GM19099 (cell line): Measurements from ENCODE around the gene ZBTB16.

Experiments
- POLR2A ChIP-seq: IDR thresholded peaks from 3 replicates; pipeline ENCODE4 v1.6.1; 2011; ENCODE audit warnings: low read depth; ENCODE audit not compliant: insufficient read length; ENCODE audit errors: extremely low read depth

Gene ZBTB16

DNA sequence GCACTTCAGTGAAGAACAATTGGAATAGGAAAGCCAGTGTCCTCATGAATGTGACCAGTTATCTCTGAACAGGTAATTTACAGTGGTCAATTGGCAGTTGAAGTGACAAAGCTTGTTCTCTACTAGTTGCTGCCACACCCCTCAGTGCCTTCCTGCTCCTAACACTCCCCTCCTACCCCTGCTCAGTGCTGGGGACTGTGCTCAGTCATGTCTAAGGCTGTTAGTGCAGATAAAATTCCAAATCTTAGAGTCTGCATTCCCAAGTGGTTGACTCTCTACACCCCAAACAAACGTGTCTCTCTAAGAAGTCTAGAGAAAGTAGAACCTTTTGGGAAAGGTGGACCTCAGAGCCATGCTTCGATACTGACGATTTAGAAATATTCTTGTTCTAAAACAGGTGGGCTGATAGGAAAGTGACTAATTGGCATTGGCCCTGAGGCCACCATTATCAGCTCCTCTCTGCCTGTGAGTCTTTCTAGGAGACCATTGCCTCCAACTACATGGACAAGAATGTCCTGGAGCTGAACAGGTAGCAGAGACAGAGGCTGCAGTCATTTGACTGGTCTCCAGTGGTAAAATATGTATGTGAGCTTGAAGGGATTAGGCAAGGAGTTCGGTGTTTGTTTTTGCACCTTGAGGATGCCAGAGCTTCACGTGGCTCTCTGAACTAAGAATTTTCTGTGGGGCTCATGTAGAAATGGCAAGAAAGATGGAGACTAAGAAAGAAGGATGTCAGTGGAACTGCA is 214.6 kb downstream of the ZBTB16 start:
- no peak for TF ChIP-seq POLR2A

DNA sequence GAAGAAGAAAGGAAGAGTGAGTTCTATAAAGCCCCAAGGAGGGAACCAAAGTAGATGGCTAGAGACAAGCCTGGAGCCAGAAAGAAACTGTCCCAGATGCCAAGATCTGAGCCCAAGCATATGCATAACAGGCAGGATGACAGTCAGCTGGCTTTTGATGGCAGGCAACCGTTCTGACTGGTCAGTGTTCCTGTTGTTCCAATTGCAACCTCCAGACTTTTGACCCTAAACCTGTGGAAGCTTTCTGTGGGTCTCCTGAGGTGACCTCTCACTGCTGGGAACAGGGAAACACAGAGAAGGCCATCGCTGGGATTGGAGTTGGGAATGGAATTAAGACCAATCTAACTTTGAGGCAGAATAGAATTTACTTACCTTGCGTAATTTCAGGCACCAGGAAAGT is 215.1 kb downstream of the ZBTB16 start:
- no peak for TF ChIP-seq POLR2A

DNA sequence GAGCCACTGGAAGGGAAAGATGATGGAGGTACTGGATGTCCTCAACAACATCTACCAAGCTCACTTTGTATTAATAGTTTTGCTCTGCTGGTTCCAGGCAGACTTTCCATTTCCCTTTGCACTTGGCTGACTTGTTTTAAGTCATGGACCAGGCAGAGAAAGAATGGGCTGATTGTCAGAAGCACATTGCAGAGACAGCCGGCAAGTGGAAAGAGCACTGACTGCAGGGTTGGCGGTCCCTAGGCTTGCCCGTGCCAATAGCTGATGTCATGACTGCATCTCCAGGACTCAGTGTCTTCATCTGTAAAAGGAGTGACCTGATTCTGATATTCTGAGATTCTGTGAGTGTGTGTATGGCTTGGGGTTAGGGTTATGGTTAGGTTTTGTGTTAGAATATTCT is 215.8 kb downstream of the ZBTB16 start:
- TF ChIP-seq POLR2A = no peak

DNA sequence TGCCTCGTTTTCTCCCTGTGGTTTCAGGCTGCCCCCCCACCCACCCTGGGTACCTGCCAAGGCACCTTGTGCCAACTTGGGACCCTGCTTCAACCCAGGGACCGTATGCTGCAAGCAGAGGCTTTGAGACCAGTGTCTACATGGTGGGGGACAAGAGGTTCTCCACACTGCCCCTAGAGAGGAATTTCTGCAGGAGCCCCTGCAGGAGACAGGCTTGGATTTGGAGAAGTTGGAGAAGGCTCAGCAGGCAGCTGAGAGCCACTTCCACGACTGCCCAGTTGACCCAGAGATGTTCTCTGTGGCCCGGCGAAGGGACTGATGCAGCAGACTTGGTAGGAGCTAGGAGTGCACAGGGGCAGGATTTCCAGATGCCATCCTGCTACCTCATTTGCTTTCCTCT is 216.6 kb downstream of the ZBTB16 start:
- TF ChIP-seq POLR2A = no peak

DNA sequence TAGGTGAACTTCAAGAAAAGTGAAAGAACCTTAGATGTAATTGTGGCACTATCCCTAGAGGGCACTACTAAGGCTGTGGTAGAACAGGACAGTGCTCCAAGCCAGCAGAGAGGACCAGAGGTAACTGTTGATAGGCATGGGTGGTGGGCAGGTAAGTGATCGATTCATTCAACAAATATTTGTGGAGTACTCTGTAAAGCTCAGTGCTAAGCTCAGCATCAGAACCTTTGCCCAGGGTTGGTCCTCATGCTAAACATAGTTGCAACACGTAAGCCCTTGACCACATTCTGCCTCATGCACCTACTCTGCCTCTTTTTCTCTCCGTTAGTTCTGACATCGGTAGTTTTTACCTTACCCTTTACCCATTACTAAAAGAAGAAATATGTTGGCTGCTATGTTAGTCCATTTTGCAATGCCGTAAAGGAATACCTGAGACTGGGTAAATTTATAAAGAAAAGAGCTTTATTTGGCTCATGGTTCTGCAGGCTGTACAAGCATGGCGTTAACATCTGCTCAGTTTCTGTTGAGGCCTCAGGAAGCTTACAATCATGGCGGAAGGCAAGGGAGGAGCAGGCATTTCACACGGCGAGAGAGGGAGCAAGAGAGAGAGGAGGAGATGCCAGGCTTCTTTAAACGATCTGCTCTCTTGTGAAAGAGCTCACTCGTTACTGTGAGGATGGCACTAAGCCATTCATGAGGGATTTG is 218.3 kb downstream of the ZBTB16 start:
- TF ChIP-seq POLR2A = no peak

DNA sequence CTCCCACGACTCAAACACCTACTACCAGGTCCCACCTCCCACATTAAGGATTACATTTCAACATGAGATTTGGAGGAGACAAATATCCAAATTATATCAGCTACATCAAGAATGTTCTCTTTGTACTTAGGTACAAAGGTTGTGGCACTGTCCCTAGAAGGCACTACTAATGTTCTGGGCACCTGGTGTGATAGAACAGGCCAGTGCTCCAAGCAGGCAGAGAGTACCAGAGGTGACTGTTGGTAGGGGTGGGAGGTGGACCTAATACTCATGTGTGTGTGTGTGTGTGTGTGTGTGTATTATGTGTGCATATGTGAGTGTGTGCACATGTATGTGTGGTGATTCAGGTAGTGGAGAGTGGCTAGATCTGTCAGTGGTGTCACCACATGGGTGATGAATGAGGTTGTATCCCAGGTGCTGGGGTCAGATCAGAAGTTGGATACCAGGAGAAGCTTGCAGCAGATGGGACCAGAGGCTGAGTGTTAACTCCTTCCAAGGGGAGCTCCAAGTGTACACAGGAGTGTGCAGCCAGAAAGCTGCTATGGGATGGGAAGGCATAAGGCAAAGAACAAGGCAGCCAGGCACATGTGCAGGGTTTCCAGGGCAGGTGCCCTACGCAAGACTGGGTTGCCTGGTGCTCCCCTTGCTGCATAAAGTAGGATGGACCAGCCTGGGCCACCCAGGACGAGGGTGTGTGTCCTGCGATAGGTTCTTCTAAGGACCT is 219.0 kb downstream of the ZBTB16 start:
- TF ChIP-seq POLR2A = no peak

DNA sequence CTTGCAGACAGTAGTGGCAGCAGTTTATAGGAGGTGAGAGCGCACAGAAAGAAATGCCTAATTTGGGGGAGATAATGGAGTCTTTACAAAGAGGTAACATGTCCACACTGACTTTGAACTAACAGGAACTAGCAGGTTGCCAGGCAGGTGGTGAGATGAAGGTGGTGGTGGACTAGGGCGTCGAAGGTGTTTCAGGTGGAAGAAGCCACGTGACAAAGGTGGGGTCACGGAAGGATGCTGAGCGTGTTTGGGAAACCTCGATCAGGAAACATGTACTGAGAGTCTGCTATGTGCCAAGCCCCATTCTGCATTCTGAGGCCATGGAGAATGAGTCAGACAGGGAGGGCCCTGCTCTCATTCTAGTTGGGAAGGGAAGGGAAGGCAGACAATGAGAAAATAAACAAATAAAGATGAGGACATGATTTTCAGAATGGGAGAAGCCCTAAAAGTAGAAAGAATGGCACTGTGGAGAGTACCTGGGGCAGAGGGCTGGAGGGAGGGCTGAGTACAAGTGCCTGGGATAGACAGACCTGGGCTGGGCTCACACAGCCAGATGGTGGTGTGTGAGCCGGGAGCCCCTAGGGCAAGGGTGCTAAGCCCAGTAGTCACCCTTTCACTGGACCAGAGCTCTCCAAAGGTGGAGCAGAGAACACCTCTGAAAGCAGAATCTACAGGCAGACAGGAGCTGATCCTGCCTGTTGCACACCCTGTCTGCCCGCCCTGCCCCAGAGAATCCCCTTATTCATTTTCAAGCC is 220.5 kb downstream of the ZBTB16 start:
- TF ChIP-seq POLR2A = no peak

DNA sequence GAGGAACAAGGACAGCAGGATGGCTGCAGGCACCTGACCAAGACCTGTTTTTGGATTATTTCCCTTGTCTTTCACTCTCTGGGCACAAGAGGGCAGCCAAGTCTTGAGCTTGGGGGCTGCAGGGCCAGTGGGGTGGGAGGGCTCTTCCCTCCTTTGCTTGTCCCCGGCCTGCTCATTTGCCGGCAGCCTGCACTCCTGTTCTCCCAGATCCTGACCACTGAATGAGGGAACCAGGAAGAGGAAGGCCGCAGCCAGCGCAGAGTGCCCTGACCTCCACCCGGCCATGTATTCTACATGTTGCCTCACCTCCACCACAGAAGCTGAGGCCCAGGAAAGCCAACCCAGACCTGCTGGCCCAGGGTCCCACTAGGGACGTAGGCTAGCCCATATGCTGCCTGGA is 221.2 kb downstream of the ZBTB16 start:
- no peak for TF ChIP-seq POLR2A

DNA sequence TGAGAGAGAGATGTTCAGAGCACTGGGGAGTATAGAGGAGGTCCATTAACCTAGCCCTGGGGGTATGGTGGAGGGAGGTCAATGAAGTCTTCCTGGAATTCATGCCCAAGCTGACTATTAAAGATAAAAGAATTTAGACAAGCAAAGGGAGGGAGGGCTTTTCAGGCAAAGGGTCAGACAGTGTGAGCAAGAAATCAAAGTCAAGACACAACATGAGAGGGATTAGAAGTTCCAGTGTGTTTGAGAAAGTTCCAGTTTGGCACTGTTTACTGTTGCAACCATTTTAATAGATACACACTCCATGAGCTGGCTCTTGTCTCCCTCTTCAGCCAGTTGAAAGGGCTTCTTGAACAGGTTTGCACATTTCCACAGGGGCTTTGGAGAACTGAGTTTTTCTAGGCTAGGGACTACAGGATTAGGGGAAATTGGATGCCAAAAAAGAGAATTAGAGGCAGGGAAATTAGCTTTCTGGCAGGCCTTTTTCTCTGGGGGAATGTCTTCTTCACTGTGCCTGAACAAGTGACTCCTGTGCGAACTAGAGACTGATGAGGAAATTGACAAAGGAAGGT is 222.0 kb downstream of the ZBTB16 start:
- no peak for TF ChIP-seq POLR2A

DNA sequence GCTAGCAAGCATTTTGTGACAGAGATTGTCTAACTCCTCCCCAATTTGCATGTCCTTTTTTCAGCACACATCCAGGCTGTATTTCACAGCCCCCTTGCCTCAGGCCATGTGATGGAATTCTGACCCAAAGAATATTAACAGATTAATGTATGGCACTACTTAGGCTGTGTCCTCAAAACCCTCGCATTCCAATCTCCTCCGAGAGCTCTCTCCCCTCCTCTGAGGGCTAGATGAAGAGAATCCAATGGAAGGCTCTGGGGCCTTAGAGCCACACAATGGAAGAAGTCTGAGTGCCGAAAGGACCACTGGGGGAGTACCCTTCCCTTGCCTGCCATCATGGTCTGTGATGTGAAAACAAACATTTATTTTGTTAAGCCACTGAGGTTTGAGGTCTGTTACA is 223.0 kb downstream of the ZBTB16 start:
- TF ChIP-seq POLR2A = no peak

DNA sequence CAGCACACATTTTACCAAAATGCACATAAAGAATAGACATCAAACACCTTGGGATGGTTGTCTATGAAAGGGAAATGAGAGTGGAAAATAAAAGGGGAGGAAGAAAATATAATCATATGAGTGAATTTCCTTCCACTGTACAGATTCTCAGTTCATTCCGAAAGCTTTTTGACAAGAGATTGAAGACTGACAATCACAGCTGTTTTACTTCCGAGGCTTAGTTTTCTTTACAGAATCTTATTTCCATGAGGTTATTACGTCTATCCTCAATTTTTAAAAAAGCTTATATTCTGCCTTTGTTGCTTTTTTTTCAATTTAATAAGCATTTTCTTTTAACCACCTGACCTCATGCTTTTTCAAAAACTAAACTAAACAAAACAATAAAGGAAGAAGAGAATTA is 223.9 kb downstream of the ZBTB16 start:
- TF ChIP-seq POLR2A = no peak

DNA sequence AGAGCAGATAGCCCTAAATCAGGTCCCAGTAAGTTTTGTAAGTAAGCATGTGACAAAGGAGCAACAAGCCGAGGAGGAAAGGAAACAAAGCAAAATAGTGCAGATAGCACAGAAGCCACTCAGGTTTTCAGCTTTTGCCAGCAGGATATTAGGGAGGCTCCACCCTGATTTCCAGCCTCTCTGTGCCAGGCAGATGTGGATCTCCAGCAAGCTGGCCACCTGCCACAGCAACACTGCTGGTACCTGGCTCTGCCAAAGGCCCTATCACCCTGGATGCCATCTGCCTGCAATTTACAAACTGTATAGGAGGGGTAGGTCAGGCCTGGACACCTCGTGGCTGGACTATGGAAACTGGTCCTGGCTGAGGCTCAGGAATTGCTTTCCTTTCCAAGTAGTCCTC is 224.5 kb downstream of the ZBTB16 start:
- TF ChIP-seq POLR2A = no peak

DNA sequence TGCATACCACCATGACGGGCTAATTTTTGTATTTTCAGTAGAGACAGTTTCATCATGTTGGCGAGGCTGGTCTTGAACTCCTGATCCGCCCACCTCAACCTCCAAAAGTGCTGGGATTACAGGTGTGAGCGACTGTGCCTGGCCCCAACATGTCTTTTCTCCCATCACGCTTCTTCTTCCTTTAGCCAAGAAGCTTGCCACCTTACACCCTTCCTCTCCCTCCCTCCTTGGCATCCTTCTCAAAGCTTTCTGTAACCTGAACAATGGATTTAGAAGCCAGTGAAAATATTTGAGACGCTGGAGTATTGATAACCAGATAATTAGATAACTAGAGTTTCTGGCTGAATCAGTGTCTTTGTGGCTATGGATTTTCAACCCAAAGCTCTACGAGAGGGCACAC is 225.4 kb downstream of the ZBTB16 start:
- no peak for TF ChIP-seq POLR2A

DNA sequence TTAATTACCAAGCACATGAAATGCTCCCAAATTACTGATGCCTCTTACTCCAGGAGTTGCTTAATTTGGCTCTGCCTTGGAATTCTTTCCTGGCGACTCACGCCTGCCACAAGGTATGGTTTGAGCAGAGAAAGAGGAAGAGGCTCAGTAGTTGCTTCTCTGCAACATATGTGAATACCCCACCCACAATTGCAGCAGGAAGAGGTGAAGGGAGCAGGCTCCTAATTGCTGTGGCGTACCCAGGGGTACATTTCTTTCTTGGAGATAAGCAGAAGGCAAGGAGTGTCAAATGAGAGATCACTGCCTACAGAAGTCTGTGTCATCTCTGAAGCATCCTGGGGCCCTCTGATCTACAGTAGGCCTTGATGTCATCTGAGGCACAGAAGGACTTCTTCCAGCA is 226.1 kb downstream of the ZBTB16 start:
- no peak for TF ChIP-seq POLR2A

DNA sequence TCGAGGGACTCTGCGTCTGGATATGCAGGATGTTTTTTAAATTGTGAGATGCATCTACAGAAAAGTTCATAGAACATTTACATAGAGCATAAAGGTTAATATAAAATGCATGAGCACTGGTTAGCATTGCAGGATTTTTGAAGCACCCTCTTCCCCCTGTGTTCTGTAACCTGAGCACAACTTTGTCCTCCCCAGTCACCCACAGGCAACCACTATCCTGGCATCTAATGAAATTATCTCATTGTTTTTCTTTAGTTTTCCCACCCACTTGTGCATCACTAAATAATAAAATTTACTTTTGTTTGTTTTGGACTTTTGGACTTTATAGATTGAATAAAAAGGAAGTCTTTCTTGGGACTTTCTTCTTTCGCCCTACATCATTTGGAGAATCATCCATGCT is 226.7 kb downstream of the ZBTB16 start:
- TF ChIP-seq POLR2A = no peak

DNA sequence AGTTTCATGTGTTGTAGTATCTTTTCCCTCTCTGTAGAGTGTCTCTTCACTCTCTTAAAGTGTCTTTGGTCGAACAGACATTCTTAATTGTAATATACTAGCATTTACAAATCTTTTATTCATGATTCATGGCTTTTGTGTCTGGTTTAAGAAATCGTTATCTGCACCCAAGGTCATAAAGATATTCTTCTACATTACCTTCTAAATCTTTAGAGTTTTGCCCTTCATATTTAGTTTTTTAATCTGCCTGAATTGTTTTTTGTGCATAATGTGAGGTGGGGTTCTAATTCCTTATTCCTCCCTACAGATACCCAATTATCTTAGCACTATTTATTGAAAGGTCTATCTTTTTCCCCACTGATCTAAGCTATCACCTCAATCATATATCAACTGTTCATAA is 227.6 kb downstream of the ZBTB16 start:
- TF ChIP-seq POLR2A = no peak

DNA sequence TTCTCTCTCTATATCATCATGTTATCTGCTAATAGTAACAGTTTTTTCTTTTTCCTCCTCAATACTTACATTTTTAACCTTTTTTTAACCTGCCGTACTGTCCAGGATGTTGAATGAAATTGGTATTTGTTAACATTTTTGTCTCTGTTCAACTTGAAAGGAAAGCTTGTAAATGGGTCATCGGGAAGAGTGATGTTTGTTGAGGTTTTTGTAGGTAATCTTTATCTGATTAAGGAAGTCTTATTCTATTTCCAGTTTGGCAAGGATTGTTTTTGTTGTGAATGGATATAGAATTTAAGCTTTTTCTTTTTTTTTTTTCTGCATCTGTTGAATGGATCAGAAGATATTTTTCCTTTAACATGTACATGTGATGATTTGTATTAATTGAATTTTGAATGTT is 228.6 kb downstream of the ZBTB16 start:
- no peak for TF ChIP-seq POLR2A
